ENCODE measurements around the gene KLK5.

DNA sequence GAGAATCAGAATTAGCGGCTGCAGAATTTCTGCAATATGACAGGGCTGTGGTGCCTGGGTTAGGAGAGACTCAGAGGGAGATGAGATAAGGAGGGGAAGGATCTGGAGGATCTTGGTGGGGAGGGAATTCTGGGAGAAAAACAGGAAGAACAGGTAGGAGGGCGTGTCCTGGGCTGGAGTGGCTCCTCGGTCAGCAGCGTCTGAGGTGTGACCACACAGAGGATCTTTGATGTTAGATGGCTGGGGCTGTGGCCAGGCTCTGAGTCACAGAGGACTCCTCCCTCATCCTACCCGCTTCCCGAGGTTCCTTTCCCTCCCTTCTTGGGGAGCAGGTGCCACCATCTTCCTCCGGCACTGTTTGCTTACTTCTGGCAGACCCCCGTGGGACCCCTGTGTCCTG lies 22.9 kb upstream of the KLK5 start:
- TF ChIP-seq, protein P1, sequence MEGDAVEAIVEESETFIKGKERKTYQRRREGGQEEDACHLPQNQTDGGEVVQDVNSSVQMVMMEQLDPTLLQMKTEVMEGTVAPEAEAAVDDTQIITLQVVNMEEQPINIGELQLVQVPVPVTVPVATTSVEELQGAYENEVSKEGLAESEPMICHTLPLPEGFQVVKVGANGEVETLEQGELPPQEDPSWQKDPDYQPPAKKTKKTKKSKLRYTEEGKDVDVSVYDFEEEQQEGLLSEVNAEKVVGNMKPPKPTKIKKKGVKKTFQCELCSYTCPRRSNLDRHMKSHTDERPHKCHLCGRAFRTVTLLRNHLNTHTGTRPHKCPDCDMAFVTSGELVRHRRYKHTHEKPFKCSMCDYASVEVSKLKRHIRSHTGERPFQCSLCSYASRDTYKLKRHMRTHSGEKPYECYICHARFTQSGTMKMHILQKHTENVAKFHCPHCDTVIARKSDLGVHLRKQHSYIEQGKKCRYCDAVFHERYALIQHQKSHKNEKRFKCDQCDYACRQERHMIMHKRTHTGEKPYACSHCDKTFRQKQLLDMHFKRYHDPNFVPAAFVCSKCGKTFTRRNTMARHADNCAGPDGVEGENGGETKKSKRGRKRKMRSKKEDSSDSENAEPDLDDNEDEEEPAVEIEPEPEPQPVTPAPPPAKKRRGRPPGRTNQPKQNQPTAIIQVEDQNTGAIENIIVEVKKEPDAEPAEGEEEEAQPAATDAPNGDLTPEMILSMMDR (IDR thresholded peaks at IDR 0.05): no peak
- TF ChIP-seq EZH2 (IDR thresholded peaks at IDR 0.05; ENCODE audit: borderline replicate concordance, insufficient read depth, low read depth, low read length, poor library complexity, severe bottlenecking): no peak
